DMS53 (cell line): ENCODE results near the gene CLCC1.

Experiments used
- DNase-seq: peaks from one replicate; lab custom pipeline; 2025; lab: John Stamatoyannopoulos, UW

Gene CLCC1

GRCh38 chr1:108916788-108917187 is 46.5 kb downstream of the CLCC1 start:
- no peak for DNase-seq
